ENCODE data around the gene LEFTY1. TPM values are rescaled to one million over a fixed set of nuclear protein-coding genes. Genes with fewer than 3 reads are reported as not detected.

LEFTY1 gene
- total RNA-seq, 1 experiment from 2014 or later = not detected

- intact Hi-C loops (cut with micrococcal nuclease; ENCODE audit: unreplicated experiment) (no loop called here), in situ Hi-C loops (cut with HindIII; ENCODE audit: low pct_unique_long_range_greater_than_20kb, low sequenced_read_pairs) (no loop called here)
- no peaks in the 10 kb centered on the region for H3K36me3 ChIP-seq (ENCODE audit: control insufficient read depth, insufficient read depth, low read length)
Observed at GRCh38 chr1:225874431-225874830, 14.5 kb downstream of the LEFTY1 start.

GRCh38 chr1:225873281-225873850 lies 15.6 kb downstream of the LEFTY1 start:
- no peak for ATAC-seq
- H3K27ac ChIP-seq (ENCODE audit: low read length) = no peak overlapping the region
- ChIA-PET POLR2A (interaction anchor here (0.5 kb wide), 1 partner anchor 110 kb away, joined by 3 read pairs; no protein-coding TSS in a partner anchor), CTCF (no interaction called here)
- H3K9me3 ChIP-seq (ENCODE audit: control insufficient read depth, insufficient read depth, low read depth, low read length) = no peaks in the 10 kb centered on the region
- intact Hi-C loops (cut with micrococcal nuclease; ENCODE audit: unreplicated experiment) (no loop called here), in situ Hi-C loops (cut with HindIII; ENCODE audit: low pct_unique_long_range_greater_than_20kb, low sequenced_read_pairs) (no loop called here)
- BruUV-seq (replicated peaks) = no TSS peak
- DNase-seq (ENCODE audit: low read depth, low spot score) = no peak
- no peak overlapping the region for H3K4me3 ChIP-seq (ENCODE audit: low read depth in 2 of 2, low read length in 2 of 2)
- peaks cover 20% of the 10 kb centered on the region for H3K4me1 ChIP-seq (ENCODE audit: control insufficient read depth, insufficient read depth, low read length)
- no peak for TF ChIP-seq POLR2AphosphoS5 (IDR thresholded peaks at IDR 0.05; ENCODE audit: low read depth, low read length)
- TF ChIP-seq TCF7L2 (IDR thresholded peaks at IDR 0.05; ENCODE audit: low read depth, low read length) = no peak
- no peak for TF ChIP-seq REST (IDR thresholded peaks at IDR 0.05; ENCODE audit: insufficient read depth in 1 of 2, low read depth in 2 of 2, low read length in 1 of 2)
- no peak for TF ChIP-seq SIN3A (IDR thresholded peaks at IDR 0.05; ENCODE audit: borderline replicate concordance, insufficient read depth, low read depth, low read length)
- no peak for TF ChIP-seq CTCF (IDR thresholded peaks at IDR 0.05)
- H3K36me3 ChIP-seq (ENCODE audit: control insufficient read depth, insufficient read depth, low read length) = no peaks in the 10 kb centered on the region
- no peaks in the 10 kb centered on the region for H3K27me3 ChIP-seq (ENCODE audit: control insufficient read depth, insufficient read depth, low read length)

More at GRCh38 chr1:225874431-225874830, 14.5 kb downstream of the LEFTY1 start:
- BruUV-seq (replicated peaks) = no TSS peak
- Histone ChIP-seq H3K27ac (ENCODE audit: low read length) (no peak overlapping the region), H3K4me1 (ENCODE audit: control insufficient read depth, insufficient read depth, low read length) (peaks cover 30% of the 10 kb centered on the region), H3K4me3 (ENCODE audit: low read depth in 2 of 2, low read length in 2 of 2) (no peak overlapping the region), H3K9me3 (ENCODE audit: control insufficient read depth, insufficient read depth, low read depth, low read length) (no peaks in the 10 kb centered on the region), H3K27me3 (ENCODE audit: control insufficient read depth, insufficient read depth, low read length) (no peaks in the 10 kb centered on the region)
- ATAC-seq (no peak), DNase-seq (ENCODE audit: low read depth, low spot score) (no peak)
- CTCF ChIA-PET = interaction anchor here (0.5 kb wide), 2 partner anchors 27 to 113 kb away, joined by 4 to 5 read pairs; no protein-coding TSS in a partner anchor
- TF ChIP-seq SIN3A (IDR thresholded peaks at IDR 0.05; ENCODE audit: borderline replicate concordance, insufficient read depth, low read depth, low read length) (no peak), CTCF (IDR thresholded peaks at IDR 0.05) (no peak)
- POLR2A ChIA-PET = no interaction called here

All from Panc1 (cell line).